Fibroblast of pulmonary artery (primary cell): ENCODE results near the gene MGAT1.
A peak's percentile ranks its signal among the peaks of the same experiment; 100 is the strongest.

Source experiments
- DNase-seq: peaks from one replicate; pipeline ENCODE4 v3.0.0-alpha.2; 2010; ENCODE audit warnings: low read depth
- H3K4me3 ChIP-seq: replicated peaks from 2 replicates; pipeline ENCODE4 v1.5.1; 2011; ENCODE audit warnings: low read depth, mild to moderate bottlenecking, control low read depth, low read length, moderate library complexity
- TF ChIP-seq, protein P1 (sequence below): IDR thresholded peaks from 2 replicates; pipeline ENCODE4 v1.5.1; 2011; ENCODE audit warnings: mild to moderate bottlenecking, control low read depth, low read length, inconsistent platforms; ENCODE audit errors: missing control alignments

MGAT1 gene

DNA sequence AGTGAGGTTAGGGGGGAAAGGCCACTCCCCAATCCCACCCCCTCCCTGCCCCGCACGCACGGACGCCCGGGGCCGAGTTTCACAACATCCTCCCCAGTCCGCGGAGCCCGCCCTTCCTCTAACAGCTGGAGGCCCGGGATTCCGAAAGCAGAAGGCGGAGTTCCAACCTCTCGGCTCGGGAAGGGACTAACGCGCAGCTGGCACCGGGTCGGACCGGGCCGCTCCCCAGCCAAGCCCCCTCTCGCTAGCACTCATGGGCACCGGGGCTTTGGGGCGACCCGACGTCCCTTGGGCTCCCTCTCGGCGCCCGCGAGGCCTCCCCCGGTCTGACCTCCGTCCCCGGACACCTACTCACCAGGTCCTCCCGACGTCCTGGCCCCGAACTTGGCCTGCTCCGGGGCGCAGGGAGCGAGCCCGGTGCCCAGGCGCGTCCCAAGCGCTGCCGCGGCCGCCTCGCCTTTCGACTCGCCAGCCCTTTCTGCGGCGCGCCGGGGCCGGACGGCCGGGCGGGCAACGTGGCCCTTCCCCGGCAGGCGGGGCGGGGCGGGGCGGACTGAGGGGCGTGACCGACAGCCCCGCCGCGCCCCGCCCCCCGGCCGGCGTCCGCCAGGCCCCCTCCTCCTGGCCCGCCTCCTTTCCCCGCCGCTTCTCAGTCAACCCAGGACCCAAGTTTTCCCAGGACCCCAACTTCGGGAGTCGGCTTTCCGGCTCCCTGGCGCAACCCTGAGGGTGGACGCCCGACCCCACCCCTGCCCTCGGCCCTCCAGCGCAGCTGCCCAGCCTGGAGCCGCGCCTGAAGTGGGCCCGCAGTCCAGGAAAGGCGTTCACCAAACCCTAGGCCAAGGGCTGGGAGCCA, at the start of gene MGAT1:
TSS of gene MGAT1 (minus strand) at position 482 of the 856 bp plus-strand sequence. CDS start 9,835 bp downstream, outside the sequence.
- H3K4me3 ChIP-seq: peak within 1 kb of the TSS; percentile 92
- peak; percentile 91 for DNase-seq
- TF ChIP-seq, protein P1, sequence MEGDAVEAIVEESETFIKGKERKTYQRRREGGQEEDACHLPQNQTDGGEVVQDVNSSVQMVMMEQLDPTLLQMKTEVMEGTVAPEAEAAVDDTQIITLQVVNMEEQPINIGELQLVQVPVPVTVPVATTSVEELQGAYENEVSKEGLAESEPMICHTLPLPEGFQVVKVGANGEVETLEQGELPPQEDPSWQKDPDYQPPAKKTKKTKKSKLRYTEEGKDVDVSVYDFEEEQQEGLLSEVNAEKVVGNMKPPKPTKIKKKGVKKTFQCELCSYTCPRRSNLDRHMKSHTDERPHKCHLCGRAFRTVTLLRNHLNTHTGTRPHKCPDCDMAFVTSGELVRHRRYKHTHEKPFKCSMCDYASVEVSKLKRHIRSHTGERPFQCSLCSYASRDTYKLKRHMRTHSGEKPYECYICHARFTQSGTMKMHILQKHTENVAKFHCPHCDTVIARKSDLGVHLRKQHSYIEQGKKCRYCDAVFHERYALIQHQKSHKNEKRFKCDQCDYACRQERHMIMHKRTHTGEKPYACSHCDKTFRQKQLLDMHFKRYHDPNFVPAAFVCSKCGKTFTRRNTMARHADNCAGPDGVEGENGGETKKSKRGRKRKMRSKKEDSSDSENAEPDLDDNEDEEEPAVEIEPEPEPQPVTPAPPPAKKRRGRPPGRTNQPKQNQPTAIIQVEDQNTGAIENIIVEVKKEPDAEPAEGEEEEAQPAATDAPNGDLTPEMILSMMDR: no peak

DNA sequence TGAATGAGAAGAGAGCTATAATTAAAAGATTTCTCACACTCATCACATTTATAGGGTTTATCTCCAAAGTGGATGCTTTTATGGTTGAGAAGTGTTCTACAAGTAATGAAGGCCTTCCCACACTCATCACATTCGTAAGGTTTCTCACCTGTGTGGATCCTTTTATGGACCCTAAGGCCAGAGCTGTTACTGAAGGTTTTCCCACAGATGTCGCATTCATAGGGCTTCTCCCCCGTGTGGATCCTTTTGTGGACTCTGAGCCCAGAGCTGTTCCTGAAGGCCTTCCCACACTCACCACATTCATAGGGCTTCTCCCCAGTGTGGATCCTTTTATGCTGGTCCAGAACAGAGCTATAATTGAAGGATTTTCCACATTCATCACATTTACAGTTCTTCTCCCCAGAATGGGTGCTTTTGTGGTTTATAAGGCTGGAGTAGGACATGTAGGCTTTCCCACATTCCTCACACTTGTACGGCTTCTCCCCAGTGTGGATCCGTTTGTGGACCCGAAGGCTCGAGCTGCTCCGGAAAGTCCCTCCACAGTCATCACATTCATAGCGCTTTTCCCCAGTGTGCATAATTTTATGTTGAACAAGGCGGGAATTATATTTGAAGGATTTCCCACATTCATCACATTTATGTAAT, 48.0 kb upstream of the MGAT1 start:
- no peak for DNase-seq
- H3K4me3 ChIP-seq: no peak overlapping the region
- TF ChIP-seq, protein P1: no peak

DNA sequence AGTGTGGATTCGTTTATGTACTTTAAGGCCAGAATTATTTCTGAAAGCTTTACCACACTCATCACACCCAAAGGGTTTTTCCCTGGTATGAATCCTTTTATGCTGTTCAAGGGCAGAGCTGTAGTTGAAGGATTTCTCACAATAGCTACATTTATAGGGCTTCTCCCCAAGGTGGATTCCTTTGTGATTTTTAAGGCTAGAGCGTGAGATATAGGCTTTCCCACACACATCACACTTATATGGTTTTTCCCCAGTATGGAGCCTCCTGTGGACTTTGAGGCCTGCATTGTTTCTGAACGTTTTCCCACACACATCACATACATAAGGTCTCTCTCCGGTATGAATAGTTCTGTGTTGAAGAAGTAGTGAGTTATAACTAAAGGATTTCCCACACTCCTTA, 47.2 kb upstream of the MGAT1 start:
- DNase-seq: no peak
- TF ChIP-seq, protein P1: no peak
- H3K4me3 ChIP-seq: no peak overlapping the region

DNA sequence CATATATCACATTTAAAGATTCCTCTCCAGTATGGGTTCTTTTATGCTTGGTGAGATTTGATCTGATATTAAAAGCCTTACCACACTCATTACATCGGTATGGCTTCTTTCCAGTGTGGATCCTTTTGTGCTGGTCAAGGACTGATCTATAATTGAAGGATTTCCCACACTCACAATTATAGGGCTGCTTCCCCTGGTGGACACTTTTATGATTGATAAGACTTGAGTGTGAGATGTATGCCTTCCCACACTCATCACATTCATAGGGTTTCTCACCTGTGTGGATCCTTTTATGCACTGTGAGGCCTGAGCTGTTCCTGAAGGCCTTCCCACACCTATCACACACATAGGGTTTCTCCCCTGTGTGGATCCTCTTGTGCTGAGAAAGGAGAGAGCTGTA, 46.3 kb upstream of the MGAT1 start:
- H3K4me3 ChIP-seq: no peak overlapping the region

DNA sequence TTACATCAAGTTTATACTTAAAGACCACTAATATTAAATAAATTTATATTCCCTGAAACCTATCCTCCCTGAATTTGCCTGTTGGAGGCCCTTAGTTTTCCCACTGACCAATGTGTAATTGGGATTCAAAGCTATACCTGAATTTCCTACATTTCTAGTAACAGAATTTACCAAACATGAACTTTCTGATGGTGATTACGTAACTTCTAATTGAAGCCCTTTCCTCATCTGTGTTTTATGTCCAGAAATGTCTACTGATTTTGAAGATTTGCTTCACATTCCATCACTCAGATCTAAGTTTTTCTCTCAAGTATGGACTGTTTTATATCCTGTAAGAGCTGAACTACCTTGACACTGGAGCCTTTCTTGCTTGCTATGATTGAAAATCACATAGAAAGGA, 45.7 kb upstream of the MGAT1 start:
- TF ChIP-seq, protein P1: no peak
- no peak overlapping the region for H3K4me3 ChIP-seq
- DNase-seq: no peak

More for the DNA sequence above, 46.3 kb upstream of the MGAT1 start:
- no peak for DNase-seq
- TF ChIP-seq, protein P1: no peak

DNA sequence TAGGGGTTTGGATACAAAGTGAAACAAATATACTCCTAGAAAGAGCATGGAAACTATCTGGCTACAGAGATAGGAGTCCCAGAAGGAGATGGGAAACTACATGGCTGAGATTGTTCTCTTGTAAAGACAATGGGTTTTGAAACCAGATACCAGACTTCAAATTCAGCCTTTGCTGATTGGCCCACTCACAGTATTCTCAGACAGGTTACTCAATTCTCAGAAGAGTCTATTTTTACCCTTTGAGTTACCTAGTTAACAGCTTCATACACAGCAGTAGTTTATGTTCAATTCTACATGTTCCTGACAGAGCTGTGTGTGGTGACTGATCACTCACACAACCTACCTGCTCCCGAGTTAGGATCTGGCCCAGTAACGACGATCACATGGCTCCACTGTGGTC, 44.4 kb upstream of the MGAT1 start:
- DNase-seq: no peak
- TF ChIP-seq, protein P1: no peak
- no peak overlapping the region for H3K4me3 ChIP-seq

DNA sequence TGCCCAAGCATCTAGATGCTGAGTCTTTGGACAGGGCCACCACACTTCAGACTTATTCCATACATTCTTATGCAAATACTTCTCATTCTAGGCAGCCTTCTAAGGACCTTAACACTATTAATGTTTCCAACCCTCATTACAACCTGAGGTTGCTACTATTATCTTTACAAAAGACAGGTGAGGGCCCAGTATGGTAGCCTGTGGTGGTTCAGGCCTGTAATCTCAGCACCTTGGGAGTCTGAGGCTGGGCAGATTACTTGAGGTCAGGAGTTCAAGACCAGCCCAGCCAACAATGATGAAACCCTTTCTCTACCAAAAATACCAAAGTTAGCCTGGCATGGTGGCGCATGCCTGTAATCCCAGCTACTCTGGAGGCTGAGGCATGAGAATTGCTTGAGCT, 42.3 kb upstream of the MGAT1 start:
- no peak overlapping the region for H3K4me3 ChIP-seq
- DNase-seq: no peak
- TF ChIP-seq, protein P1: no peak
